ENCODE measurements around the gene S100A7. TPM values are rescaled to one million over a fixed set of nuclear protein-coding genes. Genes with fewer than 3 reads are reported as not detected.

The S100A7 gene
- total and polyA plus RNA-seq, 2 of the 4 experiments (the other 2 are of a cell fraction), result not detected

DNA sequence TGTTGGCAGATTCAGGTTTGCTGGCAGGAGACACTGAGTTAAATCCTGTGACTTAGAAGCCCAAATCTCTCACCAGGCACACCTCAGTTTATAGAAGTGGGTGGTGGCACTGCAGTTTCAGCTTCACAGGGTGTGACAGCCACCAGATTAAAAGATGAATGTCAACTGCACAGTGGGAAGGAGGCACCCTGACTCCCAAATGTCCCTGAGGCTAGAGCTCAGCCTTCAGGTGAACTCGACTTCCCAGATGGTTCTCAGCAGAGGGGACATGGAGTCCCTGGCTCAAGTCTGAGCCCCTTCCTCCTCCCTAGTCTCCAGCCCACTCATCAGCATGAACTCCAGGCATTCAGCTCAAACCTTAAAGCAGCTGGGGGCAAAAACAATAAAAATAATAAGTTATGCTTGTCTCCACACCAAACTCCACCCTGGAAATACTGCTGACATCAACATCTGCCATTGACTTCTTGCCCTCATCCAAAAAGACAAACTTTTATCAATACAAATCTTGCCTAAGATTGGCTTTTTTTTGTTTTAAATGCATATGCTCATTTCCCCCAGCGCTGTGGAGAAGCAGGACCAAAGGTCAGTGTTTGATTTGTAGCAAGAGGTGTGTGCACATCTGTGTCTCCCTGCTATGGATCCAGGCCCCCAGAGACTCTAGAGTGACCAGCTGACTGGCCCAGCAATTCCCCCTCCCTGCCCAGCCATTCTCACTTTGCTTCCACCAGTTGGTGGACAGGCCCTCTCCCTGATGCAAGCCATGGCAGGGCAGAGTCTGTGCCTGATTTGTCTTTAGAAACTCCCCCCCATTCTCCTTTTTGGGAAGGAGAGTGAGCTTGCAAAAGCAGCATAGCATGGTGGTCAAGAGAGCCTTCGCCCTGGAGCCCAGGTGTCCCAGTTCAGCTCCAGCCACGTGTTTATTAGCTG, 18.5 kb upstream of the S100A7 start:
- H2AK5ac ChIP-seq (ENCODE audit: low read depth, low read length), result no peak overlapping the region
- H3K23ac ChIP-seq (ENCODE audit: low read depth, low read length), result no peak overlapping the region
- no peak overlapping the region for H2BK20ac ChIP-seq (ENCODE audit: low read depth, low read length)
- H2BK5ac ChIP-seq (ENCODE audit: low read depth, low read length, poor library complexity, severe bottlenecking), result no peak overlapping the region
- H3K9me1 ChIP-seq (ENCODE audit: insufficient read depth, low read length), result no peaks in the 10 kb centered on the region
- H3K4me2 ChIP-seq (ENCODE audit: low read depth, low read length), result no peak overlapping the region
- no CpG with 5 or more reads among the region's 4 CpGs for WGBS, 2 experiments (ENCODE audit: extremely low coverage in 2 of 2, insufficient read length in 1 of 2)
- no peak overlapping the region for H4K5ac ChIP-seq (ENCODE audit: low read depth, low read length)
- intact Hi-C loops (cut with micrococcal nuclease) (no loop called here), in situ Hi-C loops (cut with MboI; ENCODE audit: low sequenced_read_pairs) (no loop called here), dilution Hi-C loops (cut with HindIII; ENCODE audit: low sequenced_read_pairs, unreplicated experiment) (no loop called here)
- no peaks in the 10 kb centered on the region for H3K4me1 ChIP-seq (ENCODE audit: control insufficient read depth, insufficient read depth, low read length)
- H2BK120ac ChIP-seq (ENCODE audit: low read depth, low read length), result no peak overlapping the region
- H3K9ac ChIP-seq (ENCODE audit: low read depth, low read length), result no peak overlapping the region
- H3K14ac ChIP-seq (replicated peaks; ENCODE audit: low read depth, low read length), result no peak overlapping the region
- no peaks in the 10 kb centered on the region for H3K36me3 ChIP-seq (ENCODE audit: control insufficient read depth, insufficient read depth, low read length)
- no peak overlapping the region for H4K91ac ChIP-seq (ENCODE audit: insufficient read depth, low read depth, low read length)
- POLR2A ChIA-PET (ENCODE audit: unreplicated experiment), result no interaction called here
- H2AFZ ChIP-seq (replicated peaks; ENCODE audit: low read length, poor library complexity), result no peak overlapping the region
- H3K79me1 ChIP-seq (ENCODE audit: low read depth in 1 of 2, low read length in 2 of 2), result no peaks in the 10 kb centered on the region
- no peak overlapping the region for H3K27ac ChIP-seq (ENCODE audit: insufficient read depth, low read length)
- no TSS peak for BruUV-seq (replicated peaks)
- no peak overlapping the region for H3K18ac ChIP-seq (ENCODE audit: low read depth, low read length)
- H3K9me3 ChIP-seq (ENCODE audit: control insufficient read depth, insufficient read depth, low read length), result no peaks in the 10 kb centered on the region
- no peak overlapping the region for H3K4ac ChIP-seq (ENCODE audit: low read depth, low read length)
- H4K20me1 ChIP-seq (ENCODE audit: insufficient read depth, low read length), result no peaks in the 10 kb centered on the region
- peaks cover 25% of the 10 kb centered on the region for H3K27me3 ChIP-seq (ENCODE audit: control insufficient read depth, insufficient read depth, low read length)
- DNase-seq (no peak), ATAC-seq (ENCODE audit: low read depth) (no peak)
- H3K56ac ChIP-seq (ENCODE audit: extremely low read depth, insufficient read depth, low read length), result no peak overlapping the region
- CTCF ChIA-PET, result interaction anchor here (0.8 to 1.2 kb wide), 4 partner anchors 13 to 126 kb away, joined by 3 to 4 read pairs (median 4); no protein-coding TSS in a partner anchor
- no peak overlapping the region for H3K4me3 ChIP-seq (ENCODE audit: insufficient read depth, low read depth, low read length)
- no peak overlapping the region for H2BK15ac ChIP-seq (ENCODE audit: low read depth, low read length)
- no peak overlapping the region for H2AK9ac ChIP-seq (replicated peaks; ENCODE audit: low read depth, low read length, poor library complexity)
- H4K8ac ChIP-seq (ENCODE audit: low read depth in 2 of 2, low read length in 2 of 2), result no peak overlapping the region
- TF ChIP-seq NFE2L2 (IDR thresholded peaks at IDR 0.05; ENCODE audit: low read depth, low read length), result no peak
- no peak for TF ChIP-seq BHLHE40 (IDR thresholded peaks at IDR 0.05; ENCODE audit: low read depth, low read length)
- TF ChIP-seq MAZ (IDR thresholded peaks at IDR 0.05; ENCODE audit: borderline replicate concordance, low read depth, low read length), result no peak
- TF ChIP-seq POLR2A (IDR thresholded peaks at IDR 0.05; ENCODE audit: low read depth, low read length), result no peak
- TF ChIP-seq CTCF (conservative IDR thresholded peaks at IDR 0.05; ENCODE audit: low read depth, low read length), result no peak
- TF ChIP-seq CEBPB (IDR thresholded peaks at IDR 0.05; ENCODE audit: low read depth, low read length), result no peak
- no peak for TF ChIP-seq RAD21 (IDR thresholded peaks at IDR 0.05; ENCODE audit: low read length)
- no peak for TF ChIP-seq RFX5 (IDR thresholded peaks at IDR 0.05; ENCODE audit: low read depth, low read length)
- TF ChIP-seq, protein P1, sequence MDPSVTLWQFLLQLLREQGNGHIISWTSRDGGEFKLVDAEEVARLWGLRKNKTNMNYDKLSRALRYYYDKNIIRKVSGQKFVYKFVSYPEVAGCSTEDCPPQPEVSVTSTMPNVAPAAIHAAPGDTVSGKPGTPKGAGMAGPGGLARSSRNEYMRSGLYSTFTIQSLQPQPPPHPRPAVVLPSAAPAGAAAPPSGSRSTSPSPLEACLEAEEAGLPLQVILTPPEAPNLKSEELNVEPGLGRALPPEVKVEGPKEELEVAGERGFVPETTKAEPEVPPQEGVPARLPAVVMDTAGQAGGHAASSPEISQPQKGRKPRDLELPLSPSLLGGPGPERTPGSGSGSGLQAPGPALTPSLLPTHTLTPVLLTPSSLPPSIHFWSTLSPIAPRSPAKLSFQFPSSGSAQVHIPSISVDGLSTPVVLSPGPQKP (IDR thresholded peaks at IDR 0.05; ENCODE audit: borderline replicate concordance, low read depth, low read length), result no peak
- TF ChIP-seq MAFK (IDR thresholded peaks at IDR 0.05; ENCODE audit: low read depth, low read length), result no peak
- TF ChIP-seq RCOR1 (IDR thresholded peaks at IDR 0.05; ENCODE audit: insufficient replicate concordance, low read length), result no peak
- no peak for TF ChIP-seq FOS (IDR thresholded peaks at IDR 0.05; ENCODE audit: low read depth, low read length)
- TF ChIP-seq SMC3 (IDR thresholded peaks at IDR 0.05; ENCODE audit: low read depth, low read length), result no peak
- no peak for TF ChIP-seq USF2 (IDR thresholded peaks at IDR 0.05; ENCODE audit: low read depth, low read length)
- no peak for TF ChIP-seq CHD1 (IDR thresholded peaks at IDR 0.05; ENCODE audit: low read depth, low read length)

Data from IMR-90 (cell line).